ENCODE measurements around the gene TNRC6B.

The TNRC6B gene

DNA sequence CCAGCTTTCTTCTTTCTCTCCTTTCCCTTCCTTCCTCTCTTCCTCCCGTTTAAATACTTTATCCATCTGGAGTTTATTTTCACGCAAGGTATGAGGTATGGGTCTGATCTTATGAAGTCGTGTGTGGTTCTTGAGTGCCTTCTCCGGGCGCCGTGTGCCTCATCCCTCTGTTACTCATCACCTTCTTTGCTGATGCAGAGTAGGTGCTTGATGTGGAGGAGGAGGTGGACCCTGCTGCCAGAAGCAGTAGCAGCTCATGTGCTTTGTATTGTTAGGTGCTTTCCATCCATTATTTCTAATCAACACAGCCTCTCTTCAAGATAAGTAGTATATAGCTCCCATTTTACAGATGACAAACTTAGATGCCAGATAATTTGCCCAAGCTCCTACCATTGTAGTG, 47.0 kb downstream of the TNRC6B start:
- no peak overlapping the region for H3K4me3 ChIP-seq (ENCODE audit: low read length)
- DNase-seq (ENCODE audit: low read depth), result no peak
- TF ChIP-seq, protein P1, sequence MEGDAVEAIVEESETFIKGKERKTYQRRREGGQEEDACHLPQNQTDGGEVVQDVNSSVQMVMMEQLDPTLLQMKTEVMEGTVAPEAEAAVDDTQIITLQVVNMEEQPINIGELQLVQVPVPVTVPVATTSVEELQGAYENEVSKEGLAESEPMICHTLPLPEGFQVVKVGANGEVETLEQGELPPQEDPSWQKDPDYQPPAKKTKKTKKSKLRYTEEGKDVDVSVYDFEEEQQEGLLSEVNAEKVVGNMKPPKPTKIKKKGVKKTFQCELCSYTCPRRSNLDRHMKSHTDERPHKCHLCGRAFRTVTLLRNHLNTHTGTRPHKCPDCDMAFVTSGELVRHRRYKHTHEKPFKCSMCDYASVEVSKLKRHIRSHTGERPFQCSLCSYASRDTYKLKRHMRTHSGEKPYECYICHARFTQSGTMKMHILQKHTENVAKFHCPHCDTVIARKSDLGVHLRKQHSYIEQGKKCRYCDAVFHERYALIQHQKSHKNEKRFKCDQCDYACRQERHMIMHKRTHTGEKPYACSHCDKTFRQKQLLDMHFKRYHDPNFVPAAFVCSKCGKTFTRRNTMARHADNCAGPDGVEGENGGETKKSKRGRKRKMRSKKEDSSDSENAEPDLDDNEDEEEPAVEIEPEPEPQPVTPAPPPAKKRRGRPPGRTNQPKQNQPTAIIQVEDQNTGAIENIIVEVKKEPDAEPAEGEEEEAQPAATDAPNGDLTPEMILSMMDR (conservative IDR thresholded peaks at IDR 0.05; ENCODE audit: low read depth, low read length), result no peak

DNA sequence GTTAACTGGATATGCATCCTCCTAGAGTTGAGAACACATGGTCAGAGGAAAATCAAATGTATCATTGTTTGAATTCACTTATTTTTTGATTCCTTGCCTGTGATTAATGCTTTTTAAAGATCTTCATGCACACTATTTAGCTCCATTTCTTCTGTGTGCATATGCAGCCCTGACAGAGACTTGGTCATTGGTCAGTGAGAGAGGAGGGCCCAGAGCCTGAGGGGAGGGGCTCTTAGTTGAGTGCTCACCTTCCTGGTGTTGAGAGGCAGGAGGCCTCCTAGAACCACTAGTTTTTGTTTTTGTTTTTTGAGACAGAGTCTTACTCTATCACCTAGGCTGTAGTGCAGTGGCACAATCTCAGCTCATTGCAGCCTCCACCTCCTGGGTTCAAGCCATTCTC, 48.9 kb downstream of the TNRC6B start:
- TF ChIP-seq, protein P1 (conservative IDR thresholded peaks at IDR 0.05; ENCODE audit: low read depth, low read length), result no peak
- no peak overlapping the region for H3K4me3 ChIP-seq (ENCODE audit: low read length)
- DNase-seq (ENCODE audit: low read depth), result no peak

DNA sequence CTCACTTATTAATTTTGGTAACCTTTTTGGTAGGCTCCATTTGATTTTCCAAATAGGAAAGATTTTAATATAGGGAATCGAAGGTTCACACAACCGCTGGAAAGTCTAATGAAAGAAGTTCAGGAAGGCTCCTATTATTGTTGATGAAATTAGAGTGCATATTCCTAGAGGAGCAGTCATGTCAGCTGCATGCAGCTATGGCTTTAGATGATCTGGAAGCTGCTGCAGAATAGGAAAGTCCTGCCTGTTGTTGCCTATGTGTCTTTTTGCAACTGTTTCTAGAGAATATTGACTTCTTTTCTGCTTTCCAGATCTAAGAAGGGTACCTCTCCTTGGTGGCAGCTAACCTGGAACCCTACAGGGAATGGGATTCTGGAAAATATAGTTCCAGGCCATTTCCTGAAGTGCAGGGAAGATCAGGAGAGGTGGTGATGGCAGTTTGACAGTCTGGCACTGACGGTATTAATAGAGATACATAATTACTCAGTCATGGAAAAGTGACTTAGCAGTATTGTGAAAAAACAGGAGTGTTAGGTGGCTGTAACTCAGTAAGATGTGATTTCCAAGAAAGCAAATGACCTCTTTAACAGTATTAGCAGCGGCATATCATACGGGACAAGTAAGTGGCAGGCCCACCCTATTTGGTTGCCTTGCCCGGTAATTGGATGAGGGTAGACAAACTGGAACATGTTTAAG, 54.0 kb downstream of the TNRC6B start:
- TF ChIP-seq, protein P1 (conservative IDR thresholded peaks at IDR 0.05; ENCODE audit: low read depth, low read length), result no peak
- no peak for DNase-seq (ENCODE audit: low read depth)
- no peak overlapping the region for H3K4me3 ChIP-seq (ENCODE audit: low read length)

DNA sequence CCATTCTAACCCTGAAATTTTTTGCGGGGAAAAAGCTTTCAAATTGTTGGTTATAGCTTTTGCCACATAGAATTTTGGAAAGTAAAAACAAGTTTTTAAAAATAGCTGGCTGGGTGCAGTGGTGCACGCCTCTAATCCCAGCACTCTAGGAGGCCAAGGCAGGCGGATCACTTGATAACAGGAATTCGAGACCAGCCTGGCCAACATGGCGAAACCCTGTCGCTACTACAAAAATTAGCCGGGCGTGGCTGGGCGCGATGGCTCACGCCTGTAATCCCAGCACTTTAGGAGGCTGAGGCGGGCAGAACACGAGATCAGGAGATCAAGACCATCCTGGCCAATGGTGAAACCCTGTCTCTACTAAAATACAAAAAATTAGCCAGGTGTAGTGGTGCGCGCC, 54.9 kb downstream of the TNRC6B start:
- TF ChIP-seq, protein P1 (conservative IDR thresholded peaks at IDR 0.05; ENCODE audit: low read depth, low read length), result no peak
- DNase-seq (ENCODE audit: low read depth), result no peak
- no peak overlapping the region for H3K4me3 ChIP-seq (ENCODE audit: low read length)

DNA sequence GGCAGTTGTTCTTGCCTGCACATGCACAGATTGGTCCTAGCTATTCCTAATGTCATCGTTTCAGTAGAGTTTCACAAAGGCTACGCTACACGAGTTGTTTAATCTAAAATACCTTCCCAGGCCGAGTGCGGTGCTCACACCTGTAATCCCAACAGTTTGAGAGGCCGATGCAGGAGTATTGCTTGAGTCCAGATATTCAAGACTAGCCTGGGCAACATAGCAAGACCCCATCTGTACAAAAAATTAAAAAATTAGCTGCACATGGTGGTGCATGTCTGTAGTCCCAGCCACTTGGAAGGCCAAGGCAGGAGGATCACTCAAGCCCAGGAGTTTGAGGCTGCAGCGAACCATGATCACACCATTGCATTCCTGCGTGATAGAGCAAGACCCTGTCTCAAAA, 56.2 kb downstream of the TNRC6B start:
- no peak overlapping the region for H3K4me3 ChIP-seq (ENCODE audit: low read length)
- TF ChIP-seq, protein P1 (conservative IDR thresholded peaks at IDR 0.05; ENCODE audit: low read depth, low read length), result no peak
- DNase-seq (ENCODE audit: low read depth), result no peak

DNA sequence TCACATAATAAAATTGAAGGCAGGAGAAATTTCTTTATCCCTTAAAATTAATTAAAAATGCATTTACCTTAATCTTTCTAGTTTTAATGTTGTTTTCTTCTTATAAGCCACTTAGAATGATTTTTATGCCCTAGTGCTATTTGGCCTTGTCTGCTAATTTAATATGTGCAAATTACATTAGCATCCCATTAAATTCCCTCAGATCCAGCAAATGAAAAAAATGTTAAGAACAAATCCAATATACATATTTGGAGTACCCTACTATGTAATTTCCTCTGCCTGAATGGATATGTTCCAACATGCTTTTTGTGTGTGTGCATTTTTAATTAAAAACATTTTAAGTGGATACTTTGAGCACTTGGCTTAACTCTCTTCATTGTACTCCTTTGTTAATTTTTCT, 56.9 kb downstream of the TNRC6B start:
- DNase-seq (ENCODE audit: low read depth), result no peak
- no peak overlapping the region for H3K4me3 ChIP-seq (ENCODE audit: low read length)
- TF ChIP-seq, protein P1 (conservative IDR thresholded peaks at IDR 0.05; ENCODE audit: low read depth, low read length), result no peak

DNA sequence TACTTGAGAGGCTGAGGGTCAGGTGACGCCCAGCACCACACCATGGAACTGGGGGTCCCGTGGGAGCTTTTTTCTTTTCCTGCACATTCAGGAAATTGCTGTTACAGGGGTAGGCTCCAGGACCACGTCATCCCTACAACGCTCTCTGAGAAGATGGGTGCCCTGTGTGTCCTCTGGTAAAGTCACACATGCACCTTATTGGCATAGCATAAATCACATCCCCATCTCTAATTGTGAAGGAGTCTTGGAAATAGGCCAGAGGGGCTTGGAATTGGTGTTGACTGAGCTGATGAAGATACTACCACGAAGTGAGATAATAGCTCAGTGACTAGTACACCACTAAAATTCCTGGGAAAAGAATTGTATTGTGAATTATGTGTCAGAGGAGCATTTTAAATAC, 57.6 kb downstream of the TNRC6B start:
- no peak overlapping the region for H3K4me3 ChIP-seq (ENCODE audit: low read length)
- TF ChIP-seq, protein P1 (conservative IDR thresholded peaks at IDR 0.05; ENCODE audit: low read depth, low read length), result no peak
- no peak for DNase-seq (ENCODE audit: low read depth)
